CD4-positive, alpha-beta T cell (primary cell): Measurements from ENCODE around the gene NABP1. TPM values are rescaled to one million over a fixed set of nuclear protein-coding genes. Genes with fewer than 3 reads are reported as not detected.

Experiments
- ATAC-seq: fragments of 200-7000 bp; cut with Tn5 transposase; one replicate; pipeline ENCODE4 v1.10.0; 2022; ENCODE audit warnings: mild to moderate bottlenecking; ENCODE audit not compliant: poor library complexity
- CTCF ChIA-PET: fragments of 350-600 bp; sonication (Branson Sonifier 250); formaldehyde crosslinking; loops from one replicate; lab custom pipeline; 2021; ENCODE audit warnings: antibody characterized with exemption, inconsistent platforms; lab: Charles Lee
- POLR2A ChIA-PET: fragments of 350-600 bp; sonication (Branson Sonifier 250); formaldehyde crosslinking; loops from one replicate; lab custom pipeline; 2021; ENCODE audit warnings: antibody characterized with exemption, inconsistent platforms; lab: Charles Lee
- DNase-seq, 14 experiments: peaks; one replicate each; pipeline ENCODE4 v3.0.0-alpha.2; 2013 to 2020; ENCODE audit warnings: mixed read lengths in 2 of 14
- H3K27ac ChIP-seq, 2 donors: one replicate each; pipeline versions ENCODE4 v1.5.1 to v1.7.0; 2013; ENCODE audit warnings: low read length in 2 of 2, low read depth in 1 of 2, mild to moderate bottlenecking in 1 of 2
- H3K27me3 ChIP-seq, 2 experiments: 1 replicate in 1 of 2; 2 replicates in 1 of 2; pipeline versions ENCODE4 v1.6.1 to v1.7.0; 2013; ENCODE audit warnings: low read length in 2 of 2, control low read depth in 1 of 2, mild to moderate bottlenecking in 1 of 2, moderate library complexity in 1 of 2; ENCODE audit not compliant: insufficient read depth in 2 of 2, control insufficient read depth in 1 of 2
- H3K36me3 ChIP-seq: one replicate; pipeline ENCODE4 v1.6.1; 2013; ENCODE audit warnings: low read length, control low read depth; ENCODE audit not compliant: insufficient read depth
- H3K4me1 ChIP-seq: one replicate; pipeline ENCODE4 v1.6.1; 2013; ENCODE audit warnings: low read length, control low read depth; ENCODE audit not compliant: insufficient read depth
- H3K4me3 ChIP-seq: one replicate; pipeline ENCODE4 v1.5.1; 2013; ENCODE audit warnings: mild to moderate bottlenecking, low read length, moderate library complexity
- H3K9me3 ChIP-seq, 2 experiments: 1 replicate in 1 of 2; 2 replicates in 1 of 2; pipeline versions ENCODE4 v1.6.1 to v1.7.0; 2013; ENCODE audit warnings: low read length in 2 of 2, mild to moderate bottlenecking in 2 of 2, control low read depth in 1 of 2, moderate library complexity in 1 of 2; ENCODE audit not compliant: control insufficient read depth in 1 of 2, insufficient read depth in 1 of 2
- H3K27ac Mint-ChIP-seq: one replicate; pipeline ENCODE4 v1.8.0; 2020; ENCODE audit warnings: mixed read lengths
- H3K27me3 Mint-ChIP-seq: one replicate; pipeline ENCODE4 v1.8.0; 2021; ENCODE audit warnings: mixed read lengths
- H3K36me3 Mint-ChIP-seq: one replicate; pipeline ENCODE4 v1.8.0; 2021; ENCODE audit warnings: low read depth, mixed read lengths
- H3K4me1 Mint-ChIP-seq: one replicate; pipeline ENCODE4 v1.8.0; 2021; ENCODE audit warnings: low read depth, mixed read lengths
- H3K4me3 Mint-ChIP-seq: one replicate; pipeline ENCODE4 v1.8.0; 2020; ENCODE audit warnings: mild to moderate bottlenecking, mixed read lengths
- H3K9me3 Mint-ChIP-seq: one replicate; pipeline ENCODE4 v1.8.0; 2020; ENCODE audit warnings: mixed read lengths
- CTCF ChIP-seq: fragments of 200-600 bp; IDR thresholded peaks from one replicate; pipeline ENCODE4 v1.8.0; 2022; ENCODE audit warnings: antibody characterized with exemption, mild to moderate bottlenecking
- intact Hi-C, 2 experiments: fragments of 100-400 bp; cut with DNase I in 1 of 2; cut with micrococcal nuclease in 1 of 2; formaldehyde crosslinking; loops; one replicate each; pipeline versions ENCODE4 v1.15.1 to v1.9.0; 2023 to 2025; cut with DNase I, micrococcal nuclease
- total RNA-seq, 174 experiments: library from RNA in 2 of 174; stranded (reverse) in 2 of 174; gene quantifications; one replicate each; pipeline ENCODE4 v1.2.3 and lab custom pipeline; 2021 to 2026

The NABP1 gene
- total RNA-seq, 2 experiments from 2014 or later = 32.0 to 32.9 TPM

GRCh38 chr2:191688934-191689695, 11.2 kb downstream of the NABP1 start:
- ChIA-PET CTCF (interaction anchor here (0.6 to 1.5 kb wide), 3 partner anchors 118 to 424 kb away, joined by 3 to 5 read pairs (median 5); no protein-coding TSS in a partner anchor), POLR2A (interaction anchor here (0.9 kb wide), 1 partner anchor 15 kb away, joined by 3 read pairs; no protein-coding TSS in a partner anchor)
- Histone ChIP-seq H3K36me3 (peaks cover 44% of the 10 kb centered on the region), H3K4me3 (no peak overlapping the region), H3K27me3 (no peaks in the 10 kb centered on the region), H3K27ac (no peak overlapping the region), H3K4me1 (no peaks in the 10 kb centered on the region), H3K9me3 (no peaks in the 10 kb centered on the region)
- ATAC-seq (no peak), DNase-seq (no peak)
- Mint-ChIP-seq H3K4me1 (peaks cover 19% of the 10 kb centered on the region), H3K9me3 (no peaks in the 10 kb centered on the region), H3K27ac (peak overlapping the region; percentile 22), H3K36me3 (peaks cover 53% of the 10 kb centered on the region), H3K4me3 (no peak overlapping the region), H3K27me3 (no peaks in the 10 kb centered on the region)
- intact Hi-C loops = loop anchor here in 1 of 2 experiments (10.0 kb wide), 2 partner anchors 534 to 664 kb away; partner anchors contain the start of gene STAT4
- no peak for TF ChIP-seq CTCF

- H3K4me3 ChIP-seq = no peak overlapping the region
- H3K4me1 ChIP-seq = no peaks in the 10 kb centered on the region
- H3K36me3 Mint-ChIP-seq = peaks cover 46% of the 10 kb centered on the region
- peaks cover 33% of the 10 kb centered on the region for H3K36me3 ChIP-seq
- H3K27ac Mint-ChIP-seq = no peak overlapping the region
- H3K9me3 ChIP-seq = no peaks in the 10 kb centered on the region
- ChIA-PET POLR2A (no interaction called here), CTCF (interaction anchor here (1.5 kb wide), 1 partner anchor 136 kb away, joined by 5 read pairs; no protein-coding TSS in a partner anchor)
- H3K27ac ChIP-seq = no peak overlapping the region
- H3K4me3 Mint-ChIP-seq = no peak overlapping the region
- no peak for TF ChIP-seq CTCF
- ATAC-seq (no peak), DNase-seq (no peak)
- intact Hi-C loops = loop anchor here in 1 of 2 experiments (2.0 kb wide), 1 partner anchor 472 kb away; no protein-coding TSS in a partner anchor
- H3K9me3 Mint-ChIP-seq = no peaks in the 10 kb centered on the region
- H3K4me1 Mint-ChIP-seq = peaks cover 19% of the 10 kb centered on the region
- no peaks in the 10 kb centered on the region for H3K27me3 ChIP-seq
- H3K27me3 Mint-ChIP-seq = no peaks in the 10 kb centered on the region
Observed at GRCh38 chr2:191690327-191690726, 12.4 kb downstream of the NABP1 start.

GRCh38 chr2:191691016-191691735, 13.2 kb downstream of the NABP1 start:
- peak; percentile 93 for ATAC-seq
- TF ChIP-seq CTCF = peak; percentile 87
- Histone ChIP-seq H3K27me3 (no peaks in the 10 kb centered on the region), H3K4me3 (no peak overlapping the region), H3K9me3 (no peaks in the 10 kb centered on the region), H3K36me3 (peaks cover 33% of the 10 kb centered on the region), H3K4me1 (no peaks in the 10 kb centered on the region), H3K27ac (no peak overlapping the region)
- intact Hi-C loops = loop anchor here (1.0 to 2.0 kb wide), 3 partner anchors 120 to 472 kb away; no protein-coding TSS in a partner anchor
- H3K27me3 Mint-ChIP-seq = no peaks in the 10 kb centered on the region
- POLR2A ChIA-PET = interaction anchor here (0.9 to 3.1 kb wide), 7 partner anchors 13 to 136 kb away, joined by 3 to 36 read pairs (median 4); partner anchors contain the start of gene NABP1
- H3K4me3 Mint-ChIP-seq = no peak overlapping the region
- DNase-seq = peak in 11 of 14 experiments; percentile 13 to 85 (median 39)
- H3K9me3 Mint-ChIP-seq = no peaks in the 10 kb centered on the region
- peaks cover 19% of the 10 kb centered on the region for H3K4me1 Mint-ChIP-seq
- CTCF ChIA-PET = interaction anchor here (0.7 to 1.3 kb wide), 8 partner anchors 9 to 124 kb away, joined by 3 to 6 read pairs (median 4); no protein-coding TSS in a partner anchor
- H3K36me3 Mint-ChIP-seq = peaks cover 41% of the 10 kb centered on the region
- H3K27ac Mint-ChIP-seq = peak overlapping the region; percentile 44
